PC-9 (cell line): Measurements from ENCODE around the gene CFAP97D1.

Experiments
- EZH2 ChIP-seq: fragments of 200-600 bp; sonication (generic); IDR thresholded peaks from 2 replicates; pipeline ENCODE4 v1.8.0; 2017; ENCODE audit warnings: antibody characterized with exemption, low read depth
- TF ChIP-seq, protein P1 (sequence below): fragments of 200-600 bp; sonication (generic); conservative IDR thresholded peaks from 2 replicates; pipeline ENCODE4 v1.6.1; 2017; ENCODE audit warnings: mixed run types, antibody characterized with exemption, mild to moderate bottlenecking, moderate library complexity

- TF ChIP-seq, protein P1, sequence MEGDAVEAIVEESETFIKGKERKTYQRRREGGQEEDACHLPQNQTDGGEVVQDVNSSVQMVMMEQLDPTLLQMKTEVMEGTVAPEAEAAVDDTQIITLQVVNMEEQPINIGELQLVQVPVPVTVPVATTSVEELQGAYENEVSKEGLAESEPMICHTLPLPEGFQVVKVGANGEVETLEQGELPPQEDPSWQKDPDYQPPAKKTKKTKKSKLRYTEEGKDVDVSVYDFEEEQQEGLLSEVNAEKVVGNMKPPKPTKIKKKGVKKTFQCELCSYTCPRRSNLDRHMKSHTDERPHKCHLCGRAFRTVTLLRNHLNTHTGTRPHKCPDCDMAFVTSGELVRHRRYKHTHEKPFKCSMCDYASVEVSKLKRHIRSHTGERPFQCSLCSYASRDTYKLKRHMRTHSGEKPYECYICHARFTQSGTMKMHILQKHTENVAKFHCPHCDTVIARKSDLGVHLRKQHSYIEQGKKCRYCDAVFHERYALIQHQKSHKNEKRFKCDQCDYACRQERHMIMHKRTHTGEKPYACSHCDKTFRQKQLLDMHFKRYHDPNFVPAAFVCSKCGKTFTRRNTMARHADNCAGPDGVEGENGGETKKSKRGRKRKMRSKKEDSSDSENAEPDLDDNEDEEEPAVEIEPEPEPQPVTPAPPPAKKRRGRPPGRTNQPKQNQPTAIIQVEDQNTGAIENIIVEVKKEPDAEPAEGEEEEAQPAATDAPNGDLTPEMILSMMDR: no peak
- no peak for TF ChIP-seq EZH2
Measured at GRCh38 chr17:43769859-43770258, 10.4 kb upstream of the CFAP97D1 start.
